RWPE1 (cell line): ENCODE measurements around the gene ZBED3.

Source experiments
- CTCF ChIA-PET: fragments of 350-600 bp; sonication (Branson Sonifier 250); formaldehyde crosslinking; extraction: SDS; loops from one replicate; lab custom pipeline; 2021; lab: Yijun Ruan, JAX
- POLR2A ChIA-PET: fragments of 400-600 bp; formaldehyde crosslinking; extraction: SDS; loops from one replicate; lab custom pipeline; 2020; ENCODE audit warnings: antibody characterized with exemption; ENCODE audit not compliant: low non-redundant PET; lab: Yijun Ruan, JAX
- DNase-seq: peaks from one replicate; pipeline ENCODE4 v3.0.0; 2012; ENCODE audit warnings: low spot score
- H3K27ac ChIP-seq: fragments of 450-650 bp; 2 replicates; pipeline ENCODE4 v1.5.1; 2017
- TF ChIP-seq, protein P1 (sequence below): fragments of 450-650 bp; conservative IDR thresholded peaks from 2 replicates; pipeline ENCODE4 v1.5.1; 2017; ENCODE audit warnings: low read depth, mild to moderate bottlenecking

The ZBED3 gene

GRCh38 chr5:77033338-77033737 lies 53.7 kb downstream of the ZBED3 start:
- POLR2A ChIA-PET, result no interaction called here
- CTCF ChIA-PET, result no interaction called here
- DNase-seq, result no peak
- no peak overlapping the region for H3K27ac ChIP-seq
- TF ChIP-seq, protein P1, sequence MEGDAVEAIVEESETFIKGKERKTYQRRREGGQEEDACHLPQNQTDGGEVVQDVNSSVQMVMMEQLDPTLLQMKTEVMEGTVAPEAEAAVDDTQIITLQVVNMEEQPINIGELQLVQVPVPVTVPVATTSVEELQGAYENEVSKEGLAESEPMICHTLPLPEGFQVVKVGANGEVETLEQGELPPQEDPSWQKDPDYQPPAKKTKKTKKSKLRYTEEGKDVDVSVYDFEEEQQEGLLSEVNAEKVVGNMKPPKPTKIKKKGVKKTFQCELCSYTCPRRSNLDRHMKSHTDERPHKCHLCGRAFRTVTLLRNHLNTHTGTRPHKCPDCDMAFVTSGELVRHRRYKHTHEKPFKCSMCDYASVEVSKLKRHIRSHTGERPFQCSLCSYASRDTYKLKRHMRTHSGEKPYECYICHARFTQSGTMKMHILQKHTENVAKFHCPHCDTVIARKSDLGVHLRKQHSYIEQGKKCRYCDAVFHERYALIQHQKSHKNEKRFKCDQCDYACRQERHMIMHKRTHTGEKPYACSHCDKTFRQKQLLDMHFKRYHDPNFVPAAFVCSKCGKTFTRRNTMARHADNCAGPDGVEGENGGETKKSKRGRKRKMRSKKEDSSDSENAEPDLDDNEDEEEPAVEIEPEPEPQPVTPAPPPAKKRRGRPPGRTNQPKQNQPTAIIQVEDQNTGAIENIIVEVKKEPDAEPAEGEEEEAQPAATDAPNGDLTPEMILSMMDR, result no peak

DNA sequence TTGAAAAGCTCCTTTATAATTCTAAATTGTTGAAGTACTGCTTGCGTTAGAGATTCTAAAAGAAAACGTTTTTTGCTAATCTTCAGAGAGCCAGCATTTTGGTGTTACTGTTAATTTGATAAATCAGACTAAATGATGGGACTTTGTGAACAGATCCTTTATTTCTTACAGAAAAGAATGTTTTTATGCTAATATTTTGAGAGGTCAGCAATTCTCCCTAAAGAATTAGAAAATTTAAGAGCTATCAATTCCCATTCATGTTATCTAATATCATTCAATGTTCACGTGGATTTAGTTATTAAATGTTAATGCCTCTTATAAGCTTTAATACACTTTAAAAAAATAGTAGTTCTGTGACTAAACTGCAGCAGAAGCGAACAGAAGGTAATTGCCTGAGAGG lies 54.5 kb downstream of the ZBED3 start:
- H3K27ac ChIP-seq, result no peak overlapping the region
- no peak for DNase-seq
- TF ChIP-seq, protein P1, result no peak
- ChIA-PET POLR2A (no interaction called here), CTCF (interaction anchor here (0.7 kb wide), 1 partner anchor 485 kb away, joined by 3 read pairs; no protein-coding TSS in a partner anchor)

DNA sequence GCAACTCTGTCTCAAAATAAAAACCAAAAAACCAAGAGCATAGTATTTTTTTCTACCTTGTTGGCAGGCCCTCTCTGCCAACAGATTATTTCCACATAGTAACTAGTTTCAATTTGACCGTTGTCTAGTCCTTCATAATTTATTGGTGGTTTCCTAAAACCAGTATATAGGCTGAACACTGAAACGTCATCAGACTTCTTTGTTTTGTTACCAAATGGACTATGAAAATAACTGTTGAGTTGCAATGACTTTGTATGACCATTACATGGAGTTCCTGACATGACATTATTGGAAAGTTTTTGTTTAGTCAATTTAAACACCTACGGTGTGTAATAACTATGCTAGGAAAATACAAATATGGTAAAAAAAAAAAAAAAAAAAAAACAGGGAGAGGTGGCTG lies 55.2 kb downstream of the ZBED3 start:
- no peak overlapping the region for H3K27ac ChIP-seq
- CTCF ChIA-PET, result interaction anchor here (0.6 to 1.6 kb wide), 3 partner anchors 162 to 486 kb away, joined by 3 to 4 read pairs (median 3); no protein-coding TSS in a partner anchor
- POLR2A ChIA-PET, result no interaction called here
- no peak for DNase-seq
- TF ChIP-seq, protein P1, result no peak

GRCh38 chr5:77030097-77031071 lies 56.7 kb downstream of the ZBED3 start, which contains the start of gene AGGF1:
Gene AGGF1 (plus strand): TSS chr5:77030404. CDS start chr5:77030767, 363 bp downstream.
- peak within 1 kb of the TSS; percentile 89 for H3K27ac ChIP-seq

DNA sequence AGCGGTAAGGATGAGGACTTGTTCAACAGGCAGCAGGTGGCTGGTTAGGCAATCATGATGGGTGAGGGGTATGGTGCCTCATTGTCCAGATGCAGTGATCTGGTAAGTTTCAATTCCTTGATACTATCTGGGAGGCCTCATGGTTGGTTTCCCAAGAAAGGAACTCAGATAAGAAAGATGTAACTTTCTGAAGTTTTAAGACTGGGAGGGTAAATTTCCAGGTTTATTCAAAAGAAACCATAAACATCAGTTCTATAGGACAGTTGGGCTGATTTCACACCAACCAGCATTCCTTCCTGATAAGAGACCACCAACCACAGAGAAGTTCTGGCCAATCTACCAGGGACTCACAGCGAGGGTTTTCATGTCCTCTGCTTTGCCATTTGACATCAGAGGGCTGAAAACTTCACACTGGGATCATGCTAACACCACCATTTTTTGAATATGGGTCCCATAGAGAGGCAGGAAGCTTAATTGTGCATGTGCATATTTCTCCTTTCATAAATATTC lies 57.7 kb downstream of the ZBED3 start:
- no peak overlapping the region for H3K27ac ChIP-seq
- TF ChIP-seq, protein P1, result no peak
- ChIA-PET CTCF (no interaction called here), POLR2A (no interaction called here)
- no peak for DNase-seq

More at GRCh38 chr5:77030097-77031071, 56.7 kb downstream of the ZBED3 start, which contains the start of gene AGGF1:
- ChIA-PET POLR2A (no interaction called here), CTCF (interaction anchor here (0.6 to 1.6 kb wide), 4 partner anchors 53 to 191 kb away, joined by 3 to 5 read pairs (median 4); no protein-coding TSS in a partner anchor)
- TF ChIP-seq, protein P1, result no peak
- peak; percentile 93 for DNase-seq

DNA sequence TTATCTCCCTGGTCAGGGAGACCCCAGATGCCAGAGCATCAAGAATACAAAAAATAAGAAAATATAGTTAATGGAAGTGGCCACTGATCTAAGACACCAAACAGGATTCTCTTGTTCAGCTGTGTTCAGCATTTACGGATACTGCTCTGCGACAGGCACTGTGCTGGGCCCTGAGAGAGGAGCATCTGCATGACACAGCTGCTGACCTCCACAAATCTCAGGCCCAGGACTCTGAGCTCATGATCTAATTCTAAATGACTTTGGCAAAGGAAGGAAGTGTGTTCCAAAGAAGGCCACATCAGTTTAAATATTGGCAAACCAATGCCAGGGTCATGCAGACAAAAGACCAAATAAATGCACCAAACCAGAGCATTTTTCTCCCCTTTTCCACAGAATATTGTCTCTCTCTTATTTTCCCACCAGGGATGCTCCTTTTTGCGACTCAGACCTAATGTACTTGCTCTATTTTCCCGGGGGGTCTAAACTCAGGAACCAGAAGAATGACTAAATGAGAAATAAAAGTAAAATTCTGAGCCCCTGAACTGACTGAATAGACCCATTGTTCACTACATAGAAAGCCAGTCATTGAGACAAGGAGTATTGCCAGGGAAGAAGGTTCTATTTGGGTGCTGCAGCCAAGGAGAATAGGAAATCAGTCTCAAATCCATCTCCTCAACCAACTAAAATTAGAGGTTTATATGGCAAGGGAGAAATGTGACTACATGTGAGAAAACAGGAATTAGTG lies 58.3 kb downstream of the ZBED3 start:
- ChIA-PET CTCF (interaction anchor here (0.6 kb wide), 1 partner anchor 721 kb away, joined by 4 read pairs; no protein-coding TSS in a partner anchor), POLR2A (no interaction called here)
- TF ChIP-seq, protein P1, result no peak
- no peak overlapping the region for H3K27ac ChIP-seq
- DNase-seq, result no peak
